Activated CD8-positive, alpha-beta memory T cell treated with anti-CD3 and anti-CD28 coated beads for 36 hours (primary cell): ENCODE data around the gene SERPINF2. TPM values are rescaled to one million over a fixed set of nuclear protein-coding genes. Genes with fewer than 3 reads are reported as not detected.
"Not testable (repeated sequence)": the region's sequence is repeated elsewhere in the genome, so short reads cannot be mapped to it uniquely, and the experiment has no call there.

ENCODE experiments used
- CTCF ChIA-PET: fragments of 350-600 bp; sonication (Branson Sonifier 250); formaldehyde crosslinking; loops from one replicate; lab custom pipeline; 2021; ENCODE audit warnings: antibody characterized with exemption; lab: Charles Lee
- POLR2A ChIA-PET: fragments of 350-600 bp; sonication (Branson Sonifier 250); formaldehyde crosslinking; loops from one replicate; lab custom pipeline; 2021; ENCODE audit warnings: antibody characterized with exemption; lab: Charles Lee
- total RNA-seq, 2 experiments: library from RNA; stranded (reverse); gene quantifications; one replicate each; pipeline ENCODE4 v1.2.3, GENCODE V29; 2021

The SERPINF2 gene
- total RNA-seq, 2 experiments from 2014 or later: 0.19 to 0.21 TPM

DNA sequence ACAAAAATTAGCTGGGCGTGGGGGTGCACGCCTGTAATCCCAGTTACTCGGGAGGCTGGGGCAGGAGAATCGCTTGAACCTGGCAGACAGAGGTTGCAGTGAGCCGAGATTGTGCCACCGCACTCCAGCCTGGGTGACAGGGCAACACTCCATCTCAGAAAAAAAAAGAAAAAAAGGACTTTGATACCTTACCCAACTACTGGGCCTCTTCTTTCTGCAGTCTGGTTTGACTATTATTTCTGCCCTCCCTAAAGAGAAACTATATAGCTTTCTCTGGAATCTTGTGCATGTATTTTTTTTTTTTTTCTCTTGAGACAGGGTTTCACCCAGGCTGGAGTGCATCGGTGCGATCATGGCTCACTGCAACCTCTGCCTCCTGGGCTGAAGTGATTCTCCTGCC lies 55.2 kb downstream of the SERPINF2 start:
- CTCF ChIA-PET, POLR2A ChIA-PET: not testable (repeated sequence)

DNA sequence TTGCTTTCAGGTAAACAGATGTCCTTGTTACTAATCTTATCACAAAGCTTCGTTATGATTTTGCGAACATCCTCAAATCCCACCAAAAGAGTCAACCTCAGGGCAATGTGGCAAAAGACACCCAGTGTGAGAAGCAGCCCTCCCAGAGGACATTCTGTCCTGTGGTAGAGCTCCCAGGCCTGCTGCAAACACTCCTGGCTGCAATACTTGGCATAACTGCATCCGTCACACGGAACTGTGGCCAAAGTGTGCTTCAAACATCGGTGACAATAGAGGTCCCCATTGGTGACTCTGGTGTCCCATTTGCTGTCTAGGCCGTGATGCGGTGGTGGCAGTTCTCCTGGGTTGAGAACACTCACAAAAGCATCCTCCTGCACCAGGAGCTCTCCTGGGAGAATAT lies 57.6 kb downstream of the SERPINF2 start:
- ChIA-PET POLR2A (no interaction called here), CTCF (interaction anchor here (1.6 kb wide), 1 partner anchor 78 kb away, joined by 4 read pairs; no protein-coding TSS in a partner anchor)

DNA sequence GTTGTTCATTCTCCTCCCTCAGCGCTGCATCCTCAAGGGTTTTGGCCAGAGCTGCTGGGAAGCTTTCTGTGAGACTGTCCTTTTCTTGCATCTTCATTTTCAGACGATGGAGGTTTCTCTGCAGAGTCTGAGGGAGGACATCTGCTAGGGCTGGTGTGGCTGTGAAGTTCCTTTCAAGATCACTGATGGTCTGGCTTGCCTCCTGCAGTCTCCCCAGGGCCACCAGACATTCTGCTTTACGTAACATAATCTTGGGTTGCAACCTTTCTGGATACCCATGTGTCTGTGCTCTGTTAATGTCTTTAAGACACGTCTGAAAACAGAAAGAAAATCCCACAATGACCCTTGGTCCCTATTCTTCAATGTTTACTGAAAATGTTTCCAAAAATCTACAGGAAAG lies 58.0 kb downstream of the SERPINF2 start:
- ChIA-PET CTCF (interaction anchor here (1.6 kb wide), 1 partner anchor 79 kb away, joined by 4 read pairs; no protein-coding TSS in a partner anchor), POLR2A (no interaction called here)

DNA sequence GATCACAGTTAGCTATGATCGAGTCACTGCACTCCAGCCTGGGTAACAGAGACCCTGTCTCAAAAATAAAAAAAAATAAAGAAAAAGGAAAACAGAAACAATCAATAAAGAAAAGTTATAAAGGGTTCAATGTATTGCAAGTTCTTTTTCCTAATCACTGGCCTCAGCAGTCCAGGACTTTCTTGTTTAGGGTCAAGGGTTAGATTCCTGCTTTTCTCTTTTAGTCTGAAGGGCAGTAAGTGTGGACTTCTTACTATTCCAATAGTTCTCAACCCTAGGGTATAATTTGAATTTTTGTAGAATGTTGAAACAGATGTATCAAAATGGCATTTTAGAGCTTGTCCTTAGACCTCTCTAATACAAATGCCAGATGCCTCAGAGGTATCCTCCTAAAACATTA lies 59.8 kb downstream of the SERPINF2 start:
- POLR2A ChIA-PET: no interaction called here
- CTCF ChIA-PET: no interaction called here

DNA sequence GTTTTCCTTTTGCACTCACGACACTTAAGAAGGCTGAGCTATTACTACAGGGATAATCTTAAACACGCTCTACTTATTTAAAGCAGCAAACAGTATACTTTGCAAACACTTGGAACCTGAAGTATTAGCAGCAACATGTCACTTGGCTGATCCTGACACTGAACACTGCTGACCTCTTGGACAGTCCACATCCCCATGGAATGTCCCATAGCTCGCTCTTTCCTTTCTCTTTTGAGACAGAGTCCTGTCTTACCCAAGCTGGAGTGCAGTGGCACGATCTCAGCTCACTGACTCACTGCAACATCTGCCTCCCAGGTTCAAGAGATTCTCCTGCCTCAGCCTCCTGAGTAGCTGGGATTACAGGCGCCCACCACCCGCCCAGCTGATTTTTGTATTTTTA lies 60.6 kb downstream of the SERPINF2 start:
- CTCF ChIA-PET: no interaction called here
- POLR2A ChIA-PET: interaction anchor here (0.6 kb wide), 1 partner anchor 287 kb away, joined by 5 read pairs; the partner anchor contains the start of gene INPP5K

Other genes with a start within 250 kb of the SERPINF2 start
- 10 to 100 TPM; 22.6 to 23.7 TPM for gene INPP5K, start 226.3 kb upstream of the SERPINF2 start, total RNA-seq
- 10 to 100 TPM; 73.7 to 80.7 TPM for gene PITPNA, start 180.1 kb upstream of the SERPINF2 start, total RNA-seq
- gene SLC43A2, start 114.0 kb upstream of the SERPINF2 start, total RNA-seq: 1 to 10 TPM; 5.2 to 6.1 TPM
- gene SCARF1, start 97.1 kb upstream of the SERPINF2 start, total RNA-seq: 1 to 10 TPM; 1.4 to 1.6 TPM
- gene RILP, start 93.0 kb upstream of the SERPINF2 start, total RNA-seq: 1 to 10 TPM; 3.7 to 4.9 TPM
- 100 to 1,000 TPM; 420 to 428 TPM for gene PRPF8, start 58.0 kb upstream of the SERPINF2 start, total RNA-seq
- under 1 TPM; 0.08 to 0.21 TPM for gene TLCD2, start 32.5 kb upstream of the SERPINF2 start, total RNA-seq
- 10 to 100 TPM; 21.2 to 22.3 TPM for gene WDR81, start 18.2 kb upstream of the SERPINF2 start, total RNA-seq
- gene SERPINF1, start 19.2 kb downstream of the SERPINF2 start, total RNA-seq: 1 to 10 TPM; 1.6 to 2.6 TPM
- 10 to 100 TPM; 19.4 to 26.4 TPM for gene SMYD4, start 87.0 kb downstream of the SERPINF2 start, total RNA-seq
- gene RPA1, start 87.1 kb downstream of the SERPINF2 start, total RNA-seq: 100 to 1,000 TPM; 191 to 195 TPM